Epidermal melanocyte (primary cell): ENCODE measurements around the gene KATNAL2.

Source experiments
- DNase-seq: peaks from one replicate; pipeline ENCODE4 v3.0.0; 2011; ENCODE audit warnings: low spot score; ENCODE audit not compliant: insufficient read length

The KATNAL2 gene

GRCh38 chr18:47110492-47111274 lies 193.3 kb downstream of the KATNAL2 start:
- DNase-seq, result no peak

DNA sequence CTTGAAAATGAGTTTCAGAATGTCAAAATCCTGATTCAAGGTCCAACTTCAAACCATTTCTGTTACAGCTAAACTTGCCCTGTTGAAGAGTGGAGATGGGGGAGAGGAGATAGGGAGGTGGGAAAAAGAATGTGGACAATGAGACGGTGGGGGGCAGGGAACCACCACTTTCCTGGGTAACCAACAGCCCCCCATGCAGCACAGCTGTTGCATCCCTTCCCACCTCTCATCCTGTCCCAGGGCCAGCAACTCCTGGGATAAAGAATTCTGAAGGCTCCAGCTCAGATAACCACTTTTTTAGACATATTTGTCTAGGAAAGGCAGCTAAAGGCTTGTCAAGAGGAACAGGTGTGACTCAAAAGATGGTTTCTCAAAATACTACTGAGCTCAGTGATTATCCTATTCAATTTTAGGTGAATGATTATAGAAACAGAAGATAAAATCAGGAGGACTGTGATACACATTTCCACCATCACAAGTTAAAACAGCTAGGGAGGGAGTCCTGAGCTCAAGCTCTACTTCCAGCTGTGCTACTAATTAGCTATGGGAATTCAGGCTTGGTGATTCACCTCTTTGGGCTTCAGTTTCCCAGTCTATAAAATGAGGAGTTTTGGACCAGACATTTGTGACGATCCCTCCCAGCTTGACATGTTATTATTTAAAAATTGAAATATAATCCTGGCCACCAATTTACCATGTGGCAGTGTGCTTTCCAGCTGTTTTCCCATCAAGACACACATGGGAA lies 196.6 kb downstream of the KATNAL2 start:
- DNase-seq, result no peak

DNA sequence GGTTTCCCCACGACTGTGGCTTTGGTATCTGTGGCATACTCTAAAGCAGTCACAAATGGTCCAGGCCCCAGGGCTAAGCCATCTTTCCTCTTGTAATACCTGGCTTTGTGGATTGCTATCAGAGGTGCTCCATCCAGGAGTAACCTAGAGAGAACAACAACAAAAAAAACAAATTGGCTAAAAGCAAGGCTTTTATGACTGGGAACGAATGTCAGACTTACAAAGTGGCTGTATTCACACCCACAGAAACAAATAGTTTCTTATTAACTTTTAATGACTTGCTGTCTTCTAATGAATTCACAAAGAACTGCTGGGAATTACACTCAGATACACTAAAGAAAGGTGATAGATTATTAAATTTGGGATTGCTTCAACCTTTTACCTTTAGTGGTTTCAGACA lies 197.8 kb downstream of the KATNAL2 start:
- DNase-seq, result no peak

GRCh38 chr18:47118981-47119380 lies 201.6 kb downstream of the KATNAL2 start:
- DNase-seq, result no peak

DNA sequence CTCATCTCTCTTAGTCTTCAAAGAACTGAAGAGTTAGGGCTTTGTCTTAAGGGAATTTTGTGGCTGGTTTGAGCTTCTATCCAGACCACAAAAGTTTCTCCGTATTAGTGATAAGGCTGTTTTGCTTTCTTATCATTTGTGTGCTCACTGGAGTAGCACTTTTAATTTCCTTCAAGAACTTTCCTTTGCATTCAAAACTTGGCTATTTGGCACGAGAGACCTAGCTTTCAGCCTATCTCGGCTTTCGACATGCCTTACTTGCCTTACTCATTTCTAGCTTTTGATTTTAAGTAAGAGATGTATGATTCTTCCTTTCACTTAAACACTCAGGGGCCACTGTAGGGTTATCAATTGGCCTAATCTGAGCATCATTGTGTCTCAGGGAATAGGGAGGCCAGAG lies 203.0 kb downstream of the KATNAL2 start:
- DNase-seq, result no peak

- DNase-seq, result no peak
Observed at GRCh38 chr18:47121146-47121545, 203.7 kb downstream of the KATNAL2 start.

DNA sequence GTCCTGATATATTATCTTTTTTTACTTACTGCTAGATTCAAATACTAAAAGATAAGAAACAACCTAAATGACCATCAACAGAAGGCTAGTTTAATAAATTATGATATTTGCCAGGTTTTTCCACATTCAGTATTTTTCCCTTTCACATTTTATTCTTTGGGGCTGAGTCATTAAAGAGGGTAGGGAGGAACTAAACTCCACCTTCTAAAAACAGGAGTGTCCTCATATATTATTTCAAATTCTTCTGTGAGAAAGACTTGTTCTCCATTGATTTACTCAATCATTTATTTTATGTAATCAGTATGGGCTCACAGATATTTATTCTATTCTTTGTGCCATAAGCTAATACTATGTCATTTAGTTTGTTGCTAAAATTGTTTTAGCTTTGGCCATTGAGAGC lies 223.9 kb downstream of the KATNAL2 start:
- no peak for DNase-seq

GRCh38 chr18:47143153-47143552 lies 225.8 kb downstream of the KATNAL2 start:
- DNase-seq, result no peak

- no peak for DNase-seq
Observed at GRCh38 chr18:47143899-47144485, 226.6 kb downstream of the KATNAL2 start.

DNA sequence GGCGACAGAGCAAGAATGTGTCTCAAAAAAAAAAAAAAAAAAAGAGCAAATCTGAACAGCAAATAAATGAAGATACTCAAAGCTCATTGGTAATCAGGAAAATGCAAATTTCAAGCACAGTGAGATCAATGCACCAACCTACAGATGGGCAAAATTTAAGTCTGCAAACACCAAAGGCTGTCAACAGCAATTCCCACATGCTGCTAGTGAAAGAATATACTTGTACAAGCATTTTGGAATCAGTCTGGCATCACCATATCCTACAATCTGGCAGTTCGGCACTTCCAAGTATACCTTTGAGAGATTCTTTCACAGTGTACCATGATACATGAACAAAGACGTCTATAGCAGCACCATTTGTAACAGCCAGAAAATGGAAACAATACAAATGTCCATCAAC lies 228.8 kb downstream of the KATNAL2 start:
- DNase-seq, result no peak

GRCh38 chr18:47149457-47150028 lies 232.1 kb downstream of the KATNAL2 start:
- DNase-seq, result no peak

- peak; percentile 69 for DNase-seq
Observed at GRCh38 chr18:47150029-47150823, 232.8 kb downstream of the KATNAL2 start, which contains the start of gene HDHD2. HDHD2 (minus strand) TSS chr18:47150500; CDS start chr18:47136439, 14,061 bp downstream.

DNA sequence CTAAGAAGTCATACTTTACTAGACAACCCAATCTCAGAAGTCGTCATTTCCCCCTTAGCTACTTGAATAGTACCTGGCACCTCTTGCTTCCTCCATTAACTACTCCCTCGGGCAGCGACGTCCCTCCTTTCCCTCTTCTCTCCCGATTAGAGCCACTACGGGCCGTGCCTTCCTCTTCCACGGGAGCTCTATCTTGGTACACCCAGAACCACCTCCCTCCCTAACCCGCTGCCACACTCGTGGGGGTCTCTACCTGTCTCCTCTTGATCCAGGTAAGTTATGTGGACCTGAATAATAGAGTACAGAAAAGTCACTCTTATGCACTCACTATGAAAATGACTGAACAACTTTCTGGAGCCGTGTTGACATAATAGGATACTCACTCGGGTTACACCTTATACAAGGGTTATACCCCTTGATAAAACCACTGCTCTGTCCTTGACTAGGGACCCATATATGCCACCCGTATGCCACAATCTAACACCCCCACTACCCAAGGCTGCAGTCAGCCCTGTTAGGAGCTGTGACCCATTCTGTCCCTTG lies 233.5 kb downstream of the KATNAL2 start:
- no peak for DNase-seq

- DNase-seq, result no peak
Observed at GRCh38 chr18:47151439-47151838, 234.0 kb downstream of the KATNAL2 start.
